HG02623 (cell line): Measurements from ENCODE around the gene PCNA.

ENCODE experiments used
- ATAC-seq: cut with Tn5 transposase; IDR thresholded peaks from one replicate; pipeline ENCODE4 v1.9.1; 2021; ENCODE audit warnings: moderate library complexity; ENCODE audit not compliant: unreplicated experiment

PCNA gene

GRCh38 chr20:5119435-5120184 is at the start of gene PCNA:
PCNA (minus strand) TSS chr20:5119958; CDS start chr20:5119798, 160 bp downstream.
- ATAC-seq: peak; percentile 91

GRCh38 chr20:5168651-5169396 is 49.1 kb upstream of the PCNA start:
- ATAC-seq: no peak

GRCh38 chr20:5164645-5165625 is 45.2 kb upstream of the PCNA start:
- ATAC-seq: no peak

GRCh38 chr20:5161536-5162164 is 41.9 kb upstream of the PCNA start:
- ATAC-seq: no peak

- ATAC-seq: no peak
Measured at GRCh38 chr20:5160882-5161281, 41.1 kb upstream of the PCNA start.

- ATAC-seq: no peak
Measured at GRCh38 chr20:5159928-5160327, 40.2 kb upstream of the PCNA start.

- no peak for ATAC-seq
Measured at GRCh38 chr20:5156675-5157448, 37.1 kb upstream of the PCNA start.

GRCh38 chr20:5155404-5155803 is 35.6 kb upstream of the PCNA start:
- ATAC-seq: no peak

GRCh38 chr20:5154543-5154925 is 34.8 kb upstream of the PCNA start:
- no peak for ATAC-seq

GRCh38 chr20:5153612-5154542 is 34.1 kb upstream of the PCNA start:
- ATAC-seq: no peak

GRCh38 chr20:5153152-5153467 is 33.4 kb upstream of the PCNA start:
- ATAC-seq: no peak

- ATAC-seq: no peak
Measured at GRCh38 chr20:5150226-5151076, 30.7 kb upstream of the PCNA start.

- no peak for ATAC-seq
Measured at GRCh38 chr20:5149892-5150225, 30.1 kb upstream of the PCNA start.

- ATAC-seq: no peak
Measured at GRCh38 chr20:5148581-5148980, 28.8 kb upstream of the PCNA start.

GRCh38 chr20:5146871-5147592 is 27.3 kb upstream of the PCNA start:
- no peak for ATAC-seq

- no peak for ATAC-seq
Measured at GRCh38 chr20:5146099-5146668, 26.4 kb upstream of the PCNA start.

GRCh38 chr20:5145365-5146098 is 25.8 kb upstream of the PCNA start:
- no peak for ATAC-seq
